ENCODE measurements around the gene PMP22. TPM values are rescaled to one million over a fixed set of nuclear protein-coding genes. Genes with fewer than 3 reads are reported as not detected.
"Not testable (repeated sequence)": the region's sequence is repeated elsewhere in the genome, so short reads cannot be mapped to it uniquely, and the experiment has no call there.

PMP22 gene
- total RNA-seq, 2 experiments from 2014 or later, result 0.38 to 0.78 TPM

DNA sequence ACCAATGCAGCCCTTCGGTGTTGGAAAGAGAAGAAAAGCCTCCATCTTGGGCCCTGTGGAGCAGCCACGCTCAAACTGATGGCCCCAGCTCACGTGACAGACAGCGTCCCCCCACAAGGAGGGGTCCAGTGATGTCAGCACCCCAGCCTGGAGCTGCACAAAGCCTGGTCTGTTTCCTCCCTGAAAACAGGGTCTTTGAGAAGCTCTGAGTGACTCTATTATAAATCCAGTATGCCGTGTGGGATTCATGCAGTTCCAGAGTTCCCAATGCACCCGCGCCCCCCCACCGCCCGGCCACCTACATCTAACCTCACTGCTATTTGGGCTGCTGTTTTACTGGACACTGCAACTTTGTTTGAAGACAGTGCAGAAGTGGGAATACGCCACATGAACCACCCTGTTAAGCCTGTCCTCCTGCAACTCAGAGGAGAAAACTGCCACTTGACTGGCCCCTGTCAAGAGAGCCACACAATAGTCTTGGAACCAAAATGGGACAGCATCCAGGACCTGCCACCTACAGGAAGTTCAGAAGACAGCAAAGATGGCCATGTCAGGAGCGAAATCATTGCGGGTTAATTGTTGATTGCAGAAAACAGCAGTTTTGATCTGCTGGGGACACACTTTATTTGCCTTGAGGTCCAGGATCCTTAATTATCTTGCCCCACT lies 33.1 kb downstream of the PMP22 start:
- POLR2A ChIA-PET, result no interaction called here
- CTCF ChIA-PET, result interaction anchor here (0.5 kb wide), 1 partner anchor 817 kb away, joined by 3 read pairs; no protein-coding TSS in a partner anchor

DNA sequence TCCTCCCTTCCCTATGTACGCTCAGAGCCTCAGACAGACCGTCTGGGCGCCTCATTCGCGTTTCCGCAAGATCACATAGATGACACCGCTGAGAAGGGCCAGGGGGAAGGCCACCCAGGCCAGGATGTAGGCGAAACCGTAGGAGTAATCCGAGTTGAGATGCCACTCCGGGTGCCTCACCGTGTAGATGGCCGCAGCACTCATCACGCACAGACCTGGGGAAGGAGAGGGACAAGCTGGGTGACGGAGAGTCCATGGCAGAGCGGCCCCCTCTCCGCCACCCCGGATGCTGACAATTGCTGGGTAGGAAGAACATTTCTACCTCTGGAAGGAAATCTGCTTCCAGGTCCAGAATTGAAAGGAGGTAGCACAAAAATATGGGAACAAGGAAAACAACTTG lies 34.3 kb downstream of the PMP22 start:
- CTCF ChIA-PET, result no interaction called here
- POLR2A ChIA-PET, result no interaction called here

DNA sequence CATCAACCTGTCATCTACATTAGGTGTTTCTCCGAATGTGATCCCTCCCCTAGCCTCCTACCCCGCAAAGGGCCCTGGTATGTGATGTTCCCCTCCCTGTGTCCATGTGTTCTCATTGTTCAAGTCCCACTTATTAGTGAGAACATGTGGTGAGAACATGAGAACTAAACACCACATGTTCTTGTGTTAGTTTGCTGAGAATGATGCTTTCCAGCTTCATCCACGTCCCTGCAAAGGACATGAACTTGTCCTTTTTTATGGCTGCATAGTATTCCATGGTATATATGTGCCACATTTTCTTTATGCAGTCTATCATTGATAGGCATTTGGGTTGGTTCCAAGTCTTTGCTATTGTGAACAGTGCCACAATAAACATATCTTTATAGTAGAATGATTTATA lies 43.3 kb downstream of the PMP22 start:
- POLR2A ChIA-PET, CTCF ChIA-PET: not testable (repeated sequence)

DNA sequence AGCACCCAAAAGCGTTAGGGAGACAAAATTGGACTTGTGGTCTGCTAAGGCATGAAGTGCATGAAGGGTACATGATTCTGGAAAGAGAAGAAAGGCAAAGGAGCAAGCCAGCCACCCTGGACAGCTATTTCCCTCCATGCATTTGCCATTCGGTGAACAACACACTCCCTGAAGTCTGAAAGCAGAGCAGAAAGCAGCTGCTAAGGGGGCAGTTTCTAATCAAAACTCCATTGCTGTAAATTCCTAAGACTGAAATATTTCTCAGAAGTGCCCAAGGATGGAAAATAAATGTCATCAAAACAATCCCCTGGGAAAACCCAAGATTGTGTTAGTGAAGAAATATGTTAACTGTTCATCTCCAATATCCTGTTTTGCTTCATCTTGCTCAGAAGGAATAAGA lies 44.3 kb downstream of the PMP22 start:
- POLR2A ChIA-PET, result no interaction called here
- CTCF ChIA-PET, result interaction anchor here (0.7 kb wide), 1 partner anchor 441 kb away, joined by 3 read pairs; no protein-coding TSS in a partner anchor

DNA sequence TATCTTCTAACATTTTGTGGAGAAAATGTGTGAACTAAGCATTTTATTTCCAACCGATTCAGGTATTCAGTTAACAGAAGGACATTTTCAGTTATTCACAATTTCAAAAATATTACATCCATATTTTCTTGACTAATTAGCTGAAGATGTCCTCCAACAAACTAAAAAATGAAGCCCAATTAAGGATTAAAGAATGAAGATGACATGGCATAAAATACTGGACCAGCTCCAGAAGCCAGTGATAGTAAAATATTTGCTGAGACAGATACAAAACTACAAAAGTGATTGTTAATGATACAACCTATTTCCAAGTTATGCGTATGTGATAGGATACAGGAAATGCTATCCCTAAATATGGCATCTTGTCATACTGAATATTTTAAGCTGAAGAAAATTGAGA lies 48.6 kb downstream of the PMP22 start:
- CTCF ChIA-PET, result interaction anchor here (0.6 kb wide), 1 partner anchor 252 kb away, joined by 3 read pairs; no protein-coding TSS in a partner anchor
- POLR2A ChIA-PET, result no interaction called here

DNA sequence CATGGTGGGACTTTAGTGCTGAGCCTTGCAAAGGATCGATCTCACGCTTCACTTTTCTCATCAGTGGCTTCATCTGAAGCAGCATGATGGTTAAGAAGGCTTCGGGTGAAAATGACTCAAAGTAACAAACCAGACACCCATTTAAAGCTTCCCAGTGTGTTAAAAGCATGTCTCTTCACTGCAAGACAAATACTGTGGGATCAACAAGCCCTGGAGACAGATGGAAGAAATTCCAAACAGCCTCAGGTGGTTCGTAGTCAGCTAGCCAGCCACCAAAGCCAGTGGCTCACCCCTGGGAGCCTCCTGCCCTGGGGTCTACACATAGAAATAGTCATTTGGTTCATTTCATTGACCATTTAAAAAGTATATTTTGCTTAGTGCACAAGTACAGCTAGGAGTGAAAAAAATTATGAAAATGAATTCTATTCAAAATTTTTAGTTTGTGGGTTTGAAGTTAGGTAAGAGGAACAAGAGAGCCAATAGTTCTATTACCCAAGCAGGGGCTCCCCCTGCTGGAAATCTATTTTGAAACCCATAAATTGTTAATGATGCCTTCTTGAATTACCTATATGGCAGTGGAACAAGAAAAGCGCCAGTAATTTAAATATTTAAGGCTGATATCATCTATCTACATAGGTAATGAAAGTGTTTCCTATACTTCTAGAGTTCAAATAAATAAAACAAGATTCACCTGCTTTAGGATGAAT lies 51.6 kb downstream of the PMP22 start:
- ChIA-PET CTCF (no interaction called here), POLR2A (no interaction called here)

GRCh38 chr17:15210247-15210646 lies 54.9 kb downstream of the PMP22 start:
- CTCF ChIA-PET, result no interaction called here

DNA sequence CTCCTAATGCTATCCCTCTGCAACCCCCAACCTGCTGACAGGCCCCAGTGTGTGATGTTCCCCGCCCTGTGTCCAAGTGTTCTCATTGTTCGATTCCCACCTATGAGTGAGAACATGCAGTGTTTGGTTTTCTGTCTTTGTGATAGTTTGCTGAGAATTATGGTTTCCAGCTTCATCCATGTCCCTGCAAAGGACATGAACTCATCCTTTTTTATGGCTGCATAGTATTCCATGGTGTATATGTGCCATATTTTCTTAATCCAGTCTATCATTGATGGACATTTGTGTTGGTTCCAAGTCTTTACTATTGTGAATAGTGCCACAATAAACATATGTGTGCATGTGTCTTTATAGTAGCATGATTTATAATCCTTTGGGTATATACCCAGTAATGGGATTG lies 62.1 kb downstream of the PMP22 start:
- POLR2A ChIA-PET, CTCF ChIA-PET: not testable (repeated sequence)

More at GRCh38 chr17:15210247-15210646, 54.9 kb downstream of the PMP22 start:
- POLR2A ChIA-PET, result no interaction called here

DNA sequence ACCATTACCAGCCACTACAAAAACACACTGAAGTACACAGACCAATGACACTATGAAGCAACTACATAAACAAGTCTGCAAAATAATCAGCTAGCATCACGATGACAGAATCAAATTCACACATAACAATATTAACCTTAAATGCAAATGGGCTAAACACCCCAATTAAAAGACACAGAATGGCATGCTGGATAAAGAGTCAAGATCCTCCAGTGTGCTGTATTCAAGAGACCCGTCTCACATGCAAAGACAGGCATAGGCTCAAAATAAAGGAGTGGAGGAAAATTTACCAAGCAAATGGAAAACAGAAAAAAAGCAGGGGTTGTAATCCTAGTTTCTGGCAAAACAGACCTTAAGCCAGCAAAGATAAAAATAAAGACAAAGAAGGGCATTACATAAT lies 64.6 kb downstream of the PMP22 start:
- POLR2A ChIA-PET, CTCF ChIA-PET: not testable (repeated sequence)

DNA sequence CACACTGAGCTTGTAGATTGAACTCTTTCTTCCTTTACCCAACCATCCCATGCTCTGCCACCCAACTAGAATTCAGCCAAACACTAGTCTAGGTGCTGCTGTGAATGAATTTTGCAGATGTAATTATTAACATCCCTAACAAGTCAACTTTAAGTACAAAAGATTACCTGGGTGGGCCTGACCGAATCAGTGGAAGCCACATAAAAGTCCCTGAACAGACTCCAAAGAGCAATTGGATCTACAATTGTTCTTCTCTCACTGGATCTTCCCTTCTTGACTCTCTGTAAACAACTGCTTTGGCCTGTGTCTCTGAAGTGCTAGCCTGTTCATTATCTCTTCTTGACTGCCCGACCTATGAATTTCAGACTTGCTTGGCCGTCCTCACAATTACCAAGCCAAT lies 67.9 kb downstream of the PMP22 start:
- ChIA-PET CTCF (no interaction called here), POLR2A (no interaction called here)

DNA sequence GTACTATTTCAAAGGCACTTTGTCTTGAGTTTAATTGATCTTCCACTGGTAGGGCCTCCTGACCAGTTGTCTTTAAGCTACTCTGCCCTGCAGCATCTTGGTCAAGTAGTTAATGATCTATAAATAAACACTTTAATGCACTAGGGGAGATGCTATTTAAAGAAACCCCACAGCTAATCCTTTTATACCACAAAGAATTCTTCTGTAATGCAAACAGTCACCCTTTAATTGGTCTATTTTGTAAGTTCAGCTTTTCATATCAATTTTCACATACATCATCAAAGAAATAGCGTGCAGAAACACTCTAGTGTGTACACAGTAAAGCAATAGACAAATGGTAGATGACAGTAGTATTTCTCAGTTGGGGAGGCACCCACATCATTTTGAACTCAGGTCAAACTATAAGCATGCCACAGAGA lies 70.3 kb downstream of the PMP22 start:
- POLR2A ChIA-PET, result no interaction called here
- CTCF ChIA-PET, result no interaction called here

DNA sequence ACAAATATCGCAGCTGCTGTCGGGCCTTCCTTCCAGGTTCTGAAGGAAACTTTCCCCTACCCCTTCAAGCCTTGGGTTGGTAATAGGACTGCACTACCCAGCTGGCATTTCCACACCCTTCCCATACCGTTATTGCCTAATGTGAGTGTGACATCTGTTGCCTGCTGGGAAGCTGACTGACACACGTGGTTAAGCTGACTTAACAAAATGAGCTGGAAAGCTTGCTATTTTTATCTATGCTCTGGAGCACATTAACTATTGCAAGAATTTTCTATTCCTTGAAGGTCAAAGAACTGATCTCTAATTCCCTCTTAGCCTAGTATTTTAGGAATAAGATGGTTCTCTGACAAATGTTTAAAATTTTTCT lies 79.5 kb downstream of the PMP22 start:
- ChIA-PET POLR2A (no interaction called here), CTCF (no interaction called here)

DNA sequence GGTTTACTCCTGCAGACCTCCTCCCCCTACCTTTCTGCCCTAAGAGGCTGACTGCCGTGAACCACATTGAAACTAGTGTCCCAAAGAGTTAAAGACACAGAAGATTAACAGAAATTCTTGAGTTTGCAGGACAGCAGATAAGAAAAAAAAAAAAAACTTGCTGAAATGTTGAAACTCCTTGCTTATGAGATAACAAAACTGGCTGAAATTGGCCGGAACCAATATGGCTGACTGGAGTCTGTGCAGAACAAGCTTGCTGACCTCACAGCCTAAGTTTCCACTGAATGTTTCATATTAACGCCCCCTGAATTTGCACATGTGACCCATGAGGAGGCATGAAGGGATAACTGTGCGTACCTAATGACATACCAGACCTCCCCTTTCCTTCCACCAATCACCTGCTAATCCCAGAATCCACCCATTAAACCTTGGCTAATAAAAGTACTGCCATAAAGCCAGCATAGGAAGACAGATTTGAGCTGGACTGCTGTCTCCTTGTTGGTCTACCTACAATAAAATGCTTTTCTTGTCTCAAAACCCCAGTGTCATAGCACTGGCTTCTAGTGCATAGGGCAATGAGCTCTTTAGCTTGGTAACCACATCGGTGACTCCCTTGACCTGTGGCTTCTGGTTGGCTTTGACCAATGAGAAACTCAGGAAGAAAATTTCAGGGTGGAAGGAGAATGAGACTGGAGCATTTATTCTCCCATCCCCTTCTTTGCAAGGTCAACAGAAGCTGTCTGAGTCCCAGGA lies 80.1 kb downstream of the PMP22 start:
- ChIA-PET POLR2A (no interaction called here), CTCF (no interaction called here)

DNA sequence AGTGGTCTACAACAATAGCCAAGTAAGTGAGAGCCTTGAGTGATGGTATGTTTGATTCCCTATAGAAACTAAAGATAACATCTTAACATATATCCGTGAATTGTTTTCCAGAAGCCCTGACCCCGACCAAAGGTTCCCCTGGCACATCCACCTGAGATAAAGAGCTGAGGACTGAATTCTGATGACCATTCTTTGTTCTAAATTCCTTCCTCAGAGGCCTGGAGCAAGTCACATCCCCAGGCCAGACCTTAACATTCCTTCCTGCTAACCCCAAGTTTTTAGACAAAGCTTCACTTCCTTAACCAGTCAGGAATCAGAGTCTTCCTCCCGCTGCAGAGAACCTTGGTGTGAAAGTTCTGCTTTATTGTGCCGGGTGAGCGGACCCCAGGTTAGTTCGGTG lies 83.3 kb downstream of the PMP22 start:
- ChIA-PET CTCF (no interaction called here), POLR2A (no interaction called here)

GRCh38 chr17:15181333-15181732 lies 83.8 kb downstream of the PMP22 start:
- CTCF ChIA-PET, result no interaction called here
- POLR2A ChIA-PET, result no interaction called here

DNA sequence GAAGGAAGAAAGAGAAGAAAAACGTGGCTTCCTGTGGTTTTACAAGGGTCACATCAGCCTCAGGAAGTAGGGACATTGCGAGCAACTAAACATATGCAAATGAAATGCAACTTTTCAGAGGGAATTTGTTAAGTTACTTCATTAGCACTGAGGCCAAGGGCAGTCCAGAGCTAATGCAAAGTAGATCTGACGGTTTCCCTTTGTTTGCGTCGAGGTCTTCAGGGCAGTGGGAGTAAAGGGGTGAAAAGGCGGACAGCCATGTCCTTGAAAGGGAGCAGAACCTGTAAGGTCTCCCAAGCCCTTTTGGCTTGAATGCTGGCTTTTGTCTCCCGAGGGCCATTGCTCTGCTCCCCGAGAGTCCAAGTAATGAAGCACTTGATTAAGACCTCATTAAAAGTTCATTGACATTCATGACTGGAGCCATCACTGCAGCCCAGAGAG lies 85.0 kb downstream of the PMP22 start:
- CTCF ChIA-PET, result no interaction called here
- POLR2A ChIA-PET, result no interaction called here

Other genes with a start within 250 kb of the PMP22 start
- gene TEKT3, start 76.3 kb upstream of the PMP22 start, total RNA-seq, result not detected
- gene CDRT4, start 202.3 kb upstream of the PMP22 start, total RNA-seq, result 1 to 10 TPM; 2.1 to 2.8 TPM

Data from activated CD8-positive, alpha-beta memory T cell treated with anti-CD3 and anti-CD28 coated beads for 36 hours (primary cell).